GM18873 (cell line): ENCODE results near the gene FCHO2.

Experiments
- ATAC-seq: cut with Tn5 transposase; IDR thresholded peaks from one replicate; pipeline ENCODE4 v1.9.1; 2021; ENCODE audit warnings: mild to moderate bottlenecking, moderate library complexity, moderate number of reproducible peaks; ENCODE audit not compliant: unreplicated experiment, low FRiP score

Gene FCHO2

GRCh38 chr5:73104326-73104725 is 148.5 kb downstream of the FCHO2 start:
- ATAC-seq: no peak

- ATAC-seq: no peak
Observed at GRCh38 chr5:73106335-73106734, 150.5 kb downstream of the FCHO2 start.

- ATAC-seq: no peak
Observed at GRCh38 chr5:73110190-73110589, 154.3 kb downstream of the FCHO2 start.

GRCh38 chr5:73111536-73111935 is 155.7 kb downstream of the FCHO2 start:
- ATAC-seq: no peak

- ATAC-seq: no peak
Observed at GRCh38 chr5:73112359-73112758, 156.5 kb downstream of the FCHO2 start.

- ATAC-seq: no peak
Observed at GRCh38 chr5:73114044-73114688, 158.3 kb downstream of the FCHO2 start.

GRCh38 chr5:73115399-73116051 is 159.7 kb downstream of the FCHO2 start:
- ATAC-seq: no peak

GRCh38 chr5:73116506-73116905 is 160.7 kb downstream of the FCHO2 start:
- no peak for ATAC-seq

GRCh38 chr5:73117088-73117740 is 161.4 kb downstream of the FCHO2 start:
- ATAC-seq: no peak

GRCh38 chr5:73118391-73118973 is 162.6 kb downstream of the FCHO2 start:
- ATAC-seq: no peak

- no peak for ATAC-seq
Observed at GRCh38 chr5:73119451-73120157, 163.8 kb downstream of the FCHO2 start.

- ATAC-seq: no peak
Observed at GRCh38 chr5:73120222-73121118, 164.6 kb downstream of the FCHO2 start, which contains the start of gene TMEM171. TMEM171 (plus strand) TSS chr5:73120575; CDS start chr5:73123374, 2,799 bp downstream.

GRCh38 chr5:73121119-73121463 is 165.2 kb downstream of the FCHO2 start:
- no peak for ATAC-seq

- no peak for ATAC-seq
Observed at GRCh38 chr5:73122875-73123810, 167.3 kb downstream of the FCHO2 start.

- no peak for ATAC-seq
Observed at GRCh38 chr5:73125289-73125688, 169.4 kb downstream of the FCHO2 start.

- ATAC-seq: no peak
Observed at GRCh38 chr5:73126381-73126780, 170.5 kb downstream of the FCHO2 start.

GRCh38 chr5:73126957-73127356 is 171.1 kb downstream of the FCHO2 start:
- no peak for ATAC-seq

GRCh38 chr5:73129143-73129542 is 173.3 kb downstream of the FCHO2 start:
- ATAC-seq: no peak

GRCh38 chr5:73130811-73131210 is 175.0 kb downstream of the FCHO2 start:
- ATAC-seq: no peak
